Neural crest cell (in vitro differentiated cells): ENCODE measurements around the gene RALGAPB. TPM values are rescaled to one million over a fixed set of nuclear protein-coding genes. Genes with fewer than 3 reads are reported as not detected.

Experiments
- DNase-seq: peaks from one replicate; pipeline ENCODE4 v3.0.0; 2021; ENCODE audit warnings: low read depth, mixed read lengths, low spot score
- H3K27ac Mint-ChIP-seq: one replicate; pipeline ENCODE4 v1.8.0; 2021; ENCODE audit warnings: mild to moderate bottlenecking, mixed read lengths; ENCODE audit not compliant: unreplicated experiment
- H3K27me3 Mint-ChIP-seq: 2 replicates; pipeline ENCODE4 v1.8.0; 2021; ENCODE audit warnings: low read depth, mild to moderate bottlenecking, mixed read lengths
- H3K36me3 Mint-ChIP-seq: 2 replicates; pipeline ENCODE4 v1.8.0; 2021; ENCODE audit warnings: low read depth, mild to moderate bottlenecking, mixed read lengths
- H3K4me1 Mint-ChIP-seq: 2 replicates; pipeline ENCODE4 v1.8.0; 2021; ENCODE audit warnings: mixed read lengths
- H3K4me3 Mint-ChIP-seq: one replicate; pipeline ENCODE4 v1.8.0; 2021; ENCODE audit warnings: mild to moderate bottlenecking, mixed read lengths
- H3K9me3 Mint-ChIP-seq: 2 replicates; pipeline ENCODE4 v1.8.0; 2021; ENCODE audit warnings: mixed read lengths
- total RNA-seq: library from RNA; stranded (reverse); gene quantifications from 2 replicates; pipeline ENCODE4 v1.2.1, GENCODE V29; 2021
- TF ChIP-seq, protein P1 (sequence below): fragments of 200-600 bp; sonication (generic); conservative IDR thresholded peaks from 2 replicates; pipeline ENCODE4 v1.5.0; 2021; ENCODE audit warnings: antibody characterized with exemption, mild to moderate bottlenecking

RALGAPB gene
- total RNA-seq, 1 donor from 2014 or later, result 34.7 TPM

GRCh38 chr20:38445381-38445796, 27.3 kb upstream of the RALGAPB start:
- Mint-ChIP-seq H3K27ac (no peak overlapping the region), H3K4me3 (peak overlapping the region; percentile 38), H3K4me1 (peaks cover 35% of the 10 kb centered on the region), H3K27me3 (peaks cover 9% of the 10 kb centered on the region), H3K9me3 (peaks cover 3% of the 10 kb centered on the region), H3K36me3 (peaks cover 10% of the 10 kb centered on the region)
- DNase-seq, result no peak
- TF ChIP-seq, protein P1, sequence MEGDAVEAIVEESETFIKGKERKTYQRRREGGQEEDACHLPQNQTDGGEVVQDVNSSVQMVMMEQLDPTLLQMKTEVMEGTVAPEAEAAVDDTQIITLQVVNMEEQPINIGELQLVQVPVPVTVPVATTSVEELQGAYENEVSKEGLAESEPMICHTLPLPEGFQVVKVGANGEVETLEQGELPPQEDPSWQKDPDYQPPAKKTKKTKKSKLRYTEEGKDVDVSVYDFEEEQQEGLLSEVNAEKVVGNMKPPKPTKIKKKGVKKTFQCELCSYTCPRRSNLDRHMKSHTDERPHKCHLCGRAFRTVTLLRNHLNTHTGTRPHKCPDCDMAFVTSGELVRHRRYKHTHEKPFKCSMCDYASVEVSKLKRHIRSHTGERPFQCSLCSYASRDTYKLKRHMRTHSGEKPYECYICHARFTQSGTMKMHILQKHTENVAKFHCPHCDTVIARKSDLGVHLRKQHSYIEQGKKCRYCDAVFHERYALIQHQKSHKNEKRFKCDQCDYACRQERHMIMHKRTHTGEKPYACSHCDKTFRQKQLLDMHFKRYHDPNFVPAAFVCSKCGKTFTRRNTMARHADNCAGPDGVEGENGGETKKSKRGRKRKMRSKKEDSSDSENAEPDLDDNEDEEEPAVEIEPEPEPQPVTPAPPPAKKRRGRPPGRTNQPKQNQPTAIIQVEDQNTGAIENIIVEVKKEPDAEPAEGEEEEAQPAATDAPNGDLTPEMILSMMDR, result no peak

- TF ChIP-seq, protein P1, result no peak
- peaks cover 16% of the 10 kb centered on the region for H3K36me3 Mint-ChIP-seq
- peaks cover 9% of the 10 kb centered on the region for H3K27me3 Mint-ChIP-seq
- peak overlapping the region; percentile 91 for H3K4me3 Mint-ChIP-seq
- DNase-seq, result no peak
- peaks cover 3% of the 10 kb centered on the region for H3K9me3 Mint-ChIP-seq
- H3K27ac Mint-ChIP-seq, result no peak overlapping the region
- peaks cover 40% of the 10 kb centered on the region for H3K4me1 Mint-ChIP-seq
These were observed 26.7 kb upstream of the RALGAPB start for GRCh38 chr20:38445901-38446425.

DNA sequence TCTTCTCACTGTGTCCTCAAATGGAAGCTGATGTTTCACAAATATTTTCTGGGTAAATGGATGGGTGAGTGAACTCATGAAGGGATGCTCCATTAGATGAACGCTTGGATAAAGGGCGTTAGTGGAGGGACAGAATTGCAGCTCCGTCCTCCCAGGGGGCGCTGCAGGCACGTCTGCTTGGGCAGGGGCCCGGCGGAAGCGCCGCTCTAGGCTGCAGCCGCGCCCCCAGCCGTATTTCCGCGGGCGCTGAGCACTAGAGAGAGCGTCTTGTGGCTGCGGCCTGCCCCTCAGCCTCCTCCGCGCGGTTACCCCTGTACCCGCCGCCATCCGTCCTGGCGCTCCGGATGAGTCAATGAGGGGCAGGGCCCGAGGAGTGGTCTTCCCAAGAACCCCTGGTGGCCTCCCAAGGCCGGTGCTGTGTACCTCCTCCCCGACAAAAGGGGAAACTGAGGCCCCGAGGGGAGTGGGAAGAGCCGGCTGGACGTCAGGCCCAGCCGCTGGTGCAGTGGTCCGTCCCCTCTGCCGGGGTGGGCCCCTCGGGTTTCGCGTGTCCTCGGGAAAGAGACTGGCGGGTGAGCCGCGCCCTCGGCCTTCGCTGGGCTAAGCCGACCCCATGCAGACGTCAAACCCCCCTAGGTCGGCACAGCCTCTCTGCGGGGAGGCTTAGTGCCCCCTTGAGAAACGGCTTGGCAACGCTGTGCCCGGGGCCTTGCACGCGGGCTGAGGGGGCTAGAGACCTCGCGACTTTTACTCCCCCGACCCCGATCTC, 26.0 kb upstream of the RALGAPB start:
- Mint-ChIP-seq H3K27ac (no peak overlapping the region), H3K4me1 (peaks cover 38% of the 10 kb centered on the region), H3K4me3 (peak overlapping the region; percentile 91), H3K36me3 (peaks cover 18% of the 10 kb centered on the region), H3K27me3 (peaks cover 9% of the 10 kb centered on the region), H3K9me3 (peaks cover 3% of the 10 kb centered on the region)
- TF ChIP-seq, protein P1, result peak; percentile 96
- DNase-seq, result peak; percentile 97

GRCh38 chr20:38447251-38447661, 25.4 kb upstream of the RALGAPB start:
- H3K27ac Mint-ChIP-seq, result no peak overlapping the region
- peaks cover 32% of the 10 kb centered on the region for H3K4me1 Mint-ChIP-seq
- peaks cover 7% of the 10 kb centered on the region for H3K27me3 Mint-ChIP-seq
- peak overlapping the region; percentile 91 for H3K4me3 Mint-ChIP-seq
- H3K36me3 Mint-ChIP-seq, result peaks cover 18% of the 10 kb centered on the region
- DNase-seq, result no peak
- peaks cover 3% of the 10 kb centered on the region for H3K9me3 Mint-ChIP-seq
- TF ChIP-seq, protein P1, result no peak

- Mint-ChIP-seq H3K27me3 (peaks cover under 1% of the 10 kb centered on the region), H3K27ac (no peak overlapping the region), H3K4me1 (peaks cover 32% of the 10 kb centered on the region), H3K36me3 (peaks cover 18% of the 10 kb centered on the region), H3K9me3 (peaks cover 3% of the 10 kb centered on the region), H3K4me3 (peak overlapping the region; percentile 91)
- no peak for DNase-seq
- TF ChIP-seq, protein P1, result no peak
These were observed 24.5 kb upstream of the RALGAPB start for GRCh38 chr20:38447931-38448675.
